Vagina (tissue), 2 donors: ENCODE results near the gene COLEC12.

ENCODE experiments used
- POLR2A ChIP-seq, 2 donors: fragments of 450-650 bp; IDR thresholded peaks; one replicate each; pipeline ENCODE4 v1.6.1; 2017; ENCODE audit warnings: antibody characterized with exemption in 2 of 2, mild to moderate bottlenecking in 2 of 2, moderate library complexity in 2 of 2
- POLR2AphosphoS5 ChIP-seq, 2 donors: sonication (generic); formaldehyde crosslinking; IDR thresholded peaks; one replicate each; pipeline ENCODE4 v1.9.0; 2017; ENCODE audit warnings: antibody characterized with exemption in 2 of 2, mild to moderate bottlenecking in 2 of 2, low read depth in 1 of 2; ENCODE audit not compliant: insufficient read depth in 1 of 2
- TF ChIP-seq, protein P1 (sequence below), 3 experiments: fragments of 450-650 bp in 2 of 3; fragments of 200-600 bp in 1 of 3; sonication (generic) in 1 of 3; IDR thresholded peaks; one replicate each; pipeline ENCODE4 v1.5.1; 2017 to 2019; ENCODE audit warnings: antibody characterized with exemption in 3 of 3, mild to moderate bottlenecking in 2 of 3, moderate library complexity in 2 of 3

DNA sequence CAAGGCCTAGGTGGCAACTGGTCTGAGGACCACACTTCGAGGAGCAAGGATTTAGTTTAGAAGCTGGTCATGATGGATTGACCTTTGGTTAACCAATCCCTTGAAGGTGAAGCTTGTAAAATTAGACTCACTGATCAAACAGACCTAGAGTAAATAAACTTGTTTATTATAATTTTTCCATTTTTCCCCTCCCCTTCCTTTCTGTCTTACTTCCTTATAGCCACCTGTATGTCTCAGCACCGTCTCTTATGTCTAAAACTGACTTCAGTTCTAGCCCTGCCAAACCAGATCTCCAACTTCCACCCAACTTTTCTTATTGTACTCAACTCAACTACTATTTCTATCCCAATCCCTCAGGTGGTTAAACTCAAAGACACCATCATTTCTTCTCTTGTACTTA is 139.8 kb downstream of the COLEC12 start:
- TF ChIP-seq, protein P1, sequence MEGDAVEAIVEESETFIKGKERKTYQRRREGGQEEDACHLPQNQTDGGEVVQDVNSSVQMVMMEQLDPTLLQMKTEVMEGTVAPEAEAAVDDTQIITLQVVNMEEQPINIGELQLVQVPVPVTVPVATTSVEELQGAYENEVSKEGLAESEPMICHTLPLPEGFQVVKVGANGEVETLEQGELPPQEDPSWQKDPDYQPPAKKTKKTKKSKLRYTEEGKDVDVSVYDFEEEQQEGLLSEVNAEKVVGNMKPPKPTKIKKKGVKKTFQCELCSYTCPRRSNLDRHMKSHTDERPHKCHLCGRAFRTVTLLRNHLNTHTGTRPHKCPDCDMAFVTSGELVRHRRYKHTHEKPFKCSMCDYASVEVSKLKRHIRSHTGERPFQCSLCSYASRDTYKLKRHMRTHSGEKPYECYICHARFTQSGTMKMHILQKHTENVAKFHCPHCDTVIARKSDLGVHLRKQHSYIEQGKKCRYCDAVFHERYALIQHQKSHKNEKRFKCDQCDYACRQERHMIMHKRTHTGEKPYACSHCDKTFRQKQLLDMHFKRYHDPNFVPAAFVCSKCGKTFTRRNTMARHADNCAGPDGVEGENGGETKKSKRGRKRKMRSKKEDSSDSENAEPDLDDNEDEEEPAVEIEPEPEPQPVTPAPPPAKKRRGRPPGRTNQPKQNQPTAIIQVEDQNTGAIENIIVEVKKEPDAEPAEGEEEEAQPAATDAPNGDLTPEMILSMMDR (IDR thresholded peaks at IDR 0.05): no peak
- TF ChIP-seq POLR2A (IDR thresholded peaks at IDR 0.05) (no peak), POLR2AphosphoS5 (IDR thresholded peaks at IDR 0.05; ENCODE audit: insufficient read depth in 1 of 2, low read depth in 1 of 2) (no peak)
